LNCAP (cell line): ENCODE data around the gene UQCR11.

ENCODE experiments used
- CTCF ChIP-seq: fragments of 450-650 bp; IDR thresholded peaks from 2 replicates; pipeline ENCODE4 v1.5.1; 2017; ENCODE audit warnings: mild to moderate bottlenecking

Gene UQCR11

GRCh38 chr19:1645299-1645698 lies 40.0 kb upstream of the UQCR11 start:
- no peak for TF ChIP-seq CTCF

- no peak for TF ChIP-seq CTCF
Observed at GRCh38 chr19:1644070-1644469, 38.8 kb upstream of the UQCR11 start.

GRCh38 chr19:1636325-1637236 lies 31.3 kb upstream of the UQCR11 start:
- TF ChIP-seq CTCF: no peak

- no peak for TF ChIP-seq CTCF
Observed at GRCh38 chr19:1634938-1635243, 29.6 kb upstream of the UQCR11 start.

DNA sequence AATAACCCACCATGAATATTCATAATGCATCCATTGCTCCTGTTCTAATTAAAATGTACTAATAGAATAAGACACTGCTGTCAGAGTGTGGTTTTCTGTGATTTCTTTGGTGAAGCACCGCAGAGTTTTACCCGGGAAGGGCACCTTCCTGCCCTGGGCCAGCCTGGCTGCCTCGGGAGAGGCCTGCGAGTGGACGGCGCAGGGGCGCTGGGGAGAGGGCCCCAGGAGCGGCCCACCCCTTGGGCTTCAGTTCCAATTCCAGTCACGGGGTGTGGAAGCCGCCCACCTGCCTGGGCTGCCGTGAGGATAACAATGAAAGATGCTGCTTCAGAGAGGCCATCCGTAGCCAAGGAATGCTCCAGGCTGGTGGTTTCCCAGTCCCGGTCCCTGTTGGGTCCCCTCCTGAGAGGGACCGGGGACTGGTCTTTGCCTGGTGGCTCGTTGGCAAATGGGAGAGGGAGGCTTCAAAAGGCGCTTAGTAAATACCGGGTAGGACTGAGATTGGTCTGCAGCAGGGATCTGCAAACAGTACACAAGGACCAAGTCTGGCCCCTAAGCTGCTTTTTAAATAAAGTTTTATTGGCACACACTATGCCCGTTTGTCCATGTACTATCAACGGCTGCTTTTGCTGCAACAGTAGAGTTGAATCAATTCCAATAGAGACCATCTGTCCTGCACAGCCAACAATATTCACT lies 29.1 kb upstream of the UQCR11 start:
- no peak for TF ChIP-seq CTCF

- no peak for TF ChIP-seq CTCF
Observed at GRCh38 chr19:1633269-1633826, 28.1 kb upstream of the UQCR11 start.

DNA sequence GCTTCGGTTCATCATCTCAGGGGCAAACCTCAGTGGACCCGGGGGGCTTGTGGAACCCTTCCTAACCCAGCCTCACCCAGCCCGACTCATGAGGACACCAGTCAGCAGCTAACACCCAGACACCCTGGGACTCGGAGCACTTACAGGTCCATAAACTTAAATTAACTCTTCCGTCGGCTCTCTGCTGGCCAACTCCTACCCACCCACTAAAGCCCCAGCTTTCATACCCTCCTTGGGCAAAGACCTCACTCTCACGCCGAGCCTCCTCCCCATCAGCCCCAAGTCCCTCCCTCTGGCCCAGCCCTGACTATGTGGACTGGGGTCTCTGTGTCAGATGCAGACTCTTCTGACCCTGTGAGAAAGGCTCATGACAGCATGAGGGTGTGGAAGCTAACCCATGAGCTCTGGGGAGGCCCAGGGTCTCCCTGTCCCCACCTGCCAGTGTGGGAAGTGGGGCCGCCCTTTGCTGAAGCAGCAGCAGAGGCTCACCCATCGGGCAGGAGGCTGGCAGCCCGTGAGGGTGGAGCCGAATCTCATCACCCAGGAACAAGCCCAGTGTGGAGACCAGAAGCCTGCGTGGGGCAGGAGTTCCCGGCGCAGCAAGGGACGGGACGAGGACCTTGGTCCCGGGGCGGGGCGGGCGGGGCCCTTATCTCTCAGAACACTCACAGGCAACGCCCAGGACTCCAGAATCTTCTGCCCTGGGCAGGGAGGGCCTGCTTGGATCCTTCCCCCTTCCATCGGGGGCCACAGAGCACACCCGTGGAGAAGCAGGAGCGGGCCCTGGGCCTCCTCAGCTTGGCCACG lies 27.4 kb upstream of the UQCR11 start:
- TF ChIP-seq CTCF: no peak
